Breast epithelium (tissue), 3 donors: ENCODE results near the gene ALDH16A1.

ENCODE experiments used
- POLR2A ChIP-seq: fragments of 450-650 bp; IDR thresholded peaks from one replicate; pipeline ENCODE4 v1.6.1; 2016; ENCODE audit warnings: antibody characterized with exemption, mild to moderate bottlenecking, moderate library complexity
- POLR2AphosphoS5 ChIP-seq, 3 donors: sonication (generic); formaldehyde crosslinking; IDR thresholded peaks; one replicate each; pipeline ENCODE4 v1.6.1; 2017; ENCODE audit warnings: antibody characterized with exemption in 3 of 3
- TF ChIP-seq, protein P1 (sequence below), 3 donors: fragments of 450-650 bp; IDR thresholded peaks; one replicate each; pipeline ENCODE4 v1.5.1; 2016 to 2017; ENCODE audit warnings: antibody characterized with exemption in 3 of 3, mild to moderate bottlenecking in 3 of 3, moderate library complexity in 3 of 3

DNA sequence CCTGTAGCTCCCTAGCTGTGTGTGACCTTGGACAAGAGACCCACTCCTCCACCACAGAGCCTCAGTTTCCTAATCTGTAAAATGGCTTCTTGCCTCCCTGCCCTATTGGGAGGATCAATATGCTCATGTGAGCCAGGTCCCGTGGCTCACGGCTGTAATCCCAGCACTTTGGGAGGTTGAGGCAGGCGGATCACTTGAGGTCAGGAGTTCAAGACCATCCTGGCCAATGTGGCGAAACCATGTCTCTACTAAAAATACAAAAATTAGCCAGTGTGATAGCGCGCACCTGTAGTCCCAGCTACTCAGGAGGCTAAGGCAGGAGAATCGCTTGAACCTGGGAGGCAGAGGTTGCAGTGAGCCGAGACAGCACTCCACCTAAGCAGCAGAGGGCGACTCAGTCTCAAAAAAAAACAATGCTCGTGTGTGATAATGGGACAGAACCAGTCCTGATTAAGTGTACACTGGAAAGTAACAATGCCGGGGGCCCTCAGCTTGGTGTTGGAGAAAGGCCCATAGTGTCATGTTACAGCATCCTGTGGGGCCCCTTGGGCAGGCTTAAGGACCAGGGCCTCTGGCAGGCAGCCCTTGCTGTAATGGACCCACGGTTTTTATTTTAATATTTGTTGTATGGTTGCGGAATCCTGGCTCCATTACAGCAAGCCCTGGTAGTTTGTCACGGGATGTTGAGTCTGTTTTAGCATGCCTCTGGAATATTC lies 50.0 kb downstream of the ALDH16A1 start:
- TF ChIP-seq POLR2A (no peak), POLR2AphosphoS5 (IDR thresholded peaks at IDR 0.05) (peak in 1 of 3 donors; percentile 26)
- TF ChIP-seq, protein P1, sequence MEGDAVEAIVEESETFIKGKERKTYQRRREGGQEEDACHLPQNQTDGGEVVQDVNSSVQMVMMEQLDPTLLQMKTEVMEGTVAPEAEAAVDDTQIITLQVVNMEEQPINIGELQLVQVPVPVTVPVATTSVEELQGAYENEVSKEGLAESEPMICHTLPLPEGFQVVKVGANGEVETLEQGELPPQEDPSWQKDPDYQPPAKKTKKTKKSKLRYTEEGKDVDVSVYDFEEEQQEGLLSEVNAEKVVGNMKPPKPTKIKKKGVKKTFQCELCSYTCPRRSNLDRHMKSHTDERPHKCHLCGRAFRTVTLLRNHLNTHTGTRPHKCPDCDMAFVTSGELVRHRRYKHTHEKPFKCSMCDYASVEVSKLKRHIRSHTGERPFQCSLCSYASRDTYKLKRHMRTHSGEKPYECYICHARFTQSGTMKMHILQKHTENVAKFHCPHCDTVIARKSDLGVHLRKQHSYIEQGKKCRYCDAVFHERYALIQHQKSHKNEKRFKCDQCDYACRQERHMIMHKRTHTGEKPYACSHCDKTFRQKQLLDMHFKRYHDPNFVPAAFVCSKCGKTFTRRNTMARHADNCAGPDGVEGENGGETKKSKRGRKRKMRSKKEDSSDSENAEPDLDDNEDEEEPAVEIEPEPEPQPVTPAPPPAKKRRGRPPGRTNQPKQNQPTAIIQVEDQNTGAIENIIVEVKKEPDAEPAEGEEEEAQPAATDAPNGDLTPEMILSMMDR (IDR thresholded peaks at IDR 0.05): peak; percentile 38 to 71 (median 66)
